Esophagus muscularis mucosa (tissue), 4 donors: Measurements from ENCODE around the gene NUP214. TPM values are rescaled to one million over a fixed set of nuclear protein-coding genes. Genes with fewer than 3 reads are reported as not detected.

Source experiments
- DNase-seq: peaks from one replicate; pipeline ENCODE4 v3.0.0-alpha.2; 2017; ENCODE audit errors: extremely low spot score
- H3K27ac ChIP-seq, 4 donors: fragments of 200-600 bp; sonication (generic); replicated peaks in 1 of 4; 1 replicate in 3 of 4; 2 replicates in 1 of 4; pipeline ENCODE4 v1.5.1; 2016 to 2019; ENCODE audit warnings: mild to moderate bottlenecking in 1 of 4
- H3K27me3 ChIP-seq, 4 donors: fragments of 200-600 bp; sonication (generic); one replicate each; pipeline versions ENCODE4 v1.5.1 to v1.6.0; 2016 to 2019
- H3K36me3 ChIP-seq, 4 donors: fragments of 200-600 bp; sonication (generic); one replicate each; pipeline ENCODE4 v1.5.1; 2016 to 2019
- H3K4me1 ChIP-seq, 4 donors: fragments of 200-600 bp; sonication (generic); one replicate each; pipeline ENCODE4 v1.5.1; 2016 to 2019
- H3K4me3 ChIP-seq, 4 donors: fragments of 200-600 bp; sonication (generic); 1 replicate in 2 of 4; 2 replicates in 2 of 4; pipeline ENCODE4 v1.5.1; 2016 to 2019; ENCODE audit warnings: mild to moderate bottlenecking in 4 of 4, moderate library complexity in 1 of 4
- H3K9me3 ChIP-seq, 4 donors: fragments of 200-600 bp; sonication (generic); 1 replicate in 3 of 4; 2 replicates in 1 of 4; pipeline ENCODE4 v1.5.1; 2016 to 2019
- CTCF ChIP-seq, 3 experiments: fragments of 200-600 bp in 2 of 3; fragments of 450-650 bp in 1 of 3; sonication (generic) in 2 of 3; IDR thresholded peaks; one replicate each; pipeline ENCODE4 v1.5.1; 2017 to 2019; ENCODE audit warnings: antibody characterized with exemption in 3 of 3, mild to moderate bottlenecking in 2 of 3, moderate library complexity in 1 of 3
- EP300 ChIP-seq: sonication (generic); formaldehyde crosslinking; IDR thresholded peaks from one replicate; pipeline ENCODE4 v1.6.1; 2017; ENCODE audit warnings: antibody characterized with exemption
- POLR2A ChIP-seq: fragments of 450-650 bp; IDR thresholded peaks from one replicate; pipeline ENCODE4 v1.6.1; 2017; ENCODE audit warnings: antibody characterized with exemption, moderate library complexity, mild to moderate bottlenecking, low read depth
- POLR2AphosphoS5 ChIP-seq, 2 donors: sonication (generic); formaldehyde crosslinking; IDR thresholded peaks; one replicate each; pipeline ENCODE4 v1.6.1; 2017; ENCODE audit warnings: antibody characterized with exemption in 2 of 2
- WGBS: methylation state at CpG from one replicate; pipeline ENCODE4 v1.1.5; 2018; 5-methylcytosine and 5-hydroxymethylcytosine counted together
- intact Hi-C: fragments of 100-400 bp; cut with DNase I; formaldehyde crosslinking; loops from one replicate; pipeline ENCODE4 v1.15.1; 2023
- total RNA-seq, 4 donors: library from RNA; depleted of rRNA; stranded (reverse); fragments of >200 nt; gene quantifications; one replicate each; pipeline versions ENCODE4 v1.1.0 to v1.2.1, GENCODE V29; 2016

NUP214 gene
- total RNA-seq, 4 donors from 2014 or later = 26.4 to 36.2 (median 28.7) TPM

- TF ChIP-seq CTCF (IDR thresholded peaks at IDR 0.05) (no peak), EP300 (no peak), POLR2AphosphoS5 (IDR thresholded peaks at IDR 0.05) (no peak), POLR2A (no peak)
- H3K36me3 ChIP-seq = peaks cover 65 to 71% (median 67%) of the 10 kb centered on the region in 4 donors
- no peak overlapping the region for H3K4me3 ChIP-seq
- intact Hi-C loops = no loop called here
- H3K27me3 ChIP-seq = no peaks in the 10 kb centered on the region
- 85% methylated on average over 3 of the region's 3 CpGs for WGBS
- no peak for DNase-seq
- H3K9me3 ChIP-seq = no peaks in the 10 kb centered on the region
- peaks cover 19 to 25% (median 22%) of the 10 kb centered on the region in 4 donors for H3K4me1 ChIP-seq
- no peak overlapping the region for H3K27ac ChIP-seq
Observed at GRCh38 chr9:131129183-131129582, 3.8 kb downstream of the NUP214 start.

- no peak for DNase-seq
- 100% methylated on average over 2 of the region's 2 CpGs for WGBS
- Histone ChIP-seq H3K9me3 (no peaks in the 10 kb centered on the region), H3K27ac (no peak overlapping the region), H3K4me1 (no peaks in the 10 kb centered on the region), H3K36me3 (peaks cover 75 to 98% (median 94%) of the 10 kb centered on the region in 4 donors), H3K27me3 (no peaks in the 10 kb centered on the region), H3K4me3 (no peak overlapping the region)
- intact Hi-C loops = no loop called here
- TF ChIP-seq CTCF (IDR thresholded peaks at IDR 0.05) (no peak), POLR2AphosphoS5 (IDR thresholded peaks at IDR 0.05) (no peak), EP300 (no peak), POLR2A (no peak)
Observed at GRCh38 chr9:131138676-131139075, 13.3 kb downstream of the NUP214 start.

- DNase-seq = no peak
- H3K27me3 ChIP-seq = no peaks in the 10 kb centered on the region
- 92% methylated on average over 4 of the region's 4 CpGs for WGBS
- intact Hi-C loops = loop anchor here (10.0 kb wide), 1 partner anchor 1135 kb away; no protein-coding TSS in a partner anchor
- no peak overlapping the region for H3K4me3 ChIP-seq
- TF ChIP-seq POLR2A (no peak), POLR2AphosphoS5 (IDR thresholded peaks at IDR 0.05) (no peak), EP300 (no peak), CTCF (IDR thresholded peaks at IDR 0.05) (no peak)
- H3K36me3 ChIP-seq = peaks cover 77 to 98% (median 94%) of the 10 kb centered on the region in 4 donors
- no peak overlapping the region for H3K27ac ChIP-seq
- no peaks in the 10 kb centered on the region for H3K4me1 ChIP-seq
- no peaks in the 10 kb centered on the region for H3K9me3 ChIP-seq
Observed at GRCh38 chr9:131140112-131140511, 14.7 kb downstream of the NUP214 start.

- 91% methylated on average over 3 of the region's 3 CpGs for WGBS
- Histone ChIP-seq H3K4me1 (no peaks in the 10 kb centered on the region), H3K27ac (no peak overlapping the region), H3K9me3 (no peaks in the 10 kb centered on the region), H3K27me3 (no peaks in the 10 kb centered on the region), H3K4me3 (no peak overlapping the region), H3K36me3 (peaks cover 77 to 98% (median 94%) of the 10 kb centered on the region in 4 donors)
- TF ChIP-seq POLR2AphosphoS5 (IDR thresholded peaks at IDR 0.05) (no peak), POLR2A (no peak), CTCF (IDR thresholded peaks at IDR 0.05) (no peak), EP300 (no peak)
- intact Hi-C loops = loop anchor here (10.0 kb wide), 1 partner anchor 1134 kb away; no protein-coding TSS in a partner anchor
- no peak for DNase-seq
Observed at GRCh38 chr9:131140550-131140949, 15.2 kb downstream of the NUP214 start.

GRCh38 chr9:131142160-131142559 is 16.8 kb downstream of the NUP214 start:
- Histone ChIP-seq H3K27me3 (no peaks in the 10 kb centered on the region), H3K4me1 (no peaks in the 10 kb centered on the region), H3K27ac (no peak overlapping the region), H3K9me3 (no peaks in the 10 kb centered on the region), H3K4me3 (no peak overlapping the region), H3K36me3 (peaks cover 76 to 98% (median 94%) of the 10 kb centered on the region in 4 donors)
- TF ChIP-seq POLR2AphosphoS5 (IDR thresholded peaks at IDR 0.05) = no peak
- no peak for TF ChIP-seq CTCF (IDR thresholded peaks at IDR 0.05)
- TF ChIP-seq POLR2A = no peak
- TF ChIP-seq EP300 = no peak
- intact Hi-C loops = loop anchor here (10.0 kb wide), 1 partner anchor 1133 kb away; no protein-coding TSS in a partner anchor
- 81% methylated on average over 3 of the region's 3 CpGs for WGBS
- DNase-seq = no peak
